HCEC 1CT (cell line): ENCODE results near the gene MIPOL1.
"Not testable (repeated sequence)": the region's sequence is repeated elsewhere in the genome, so short reads cannot be mapped to it uniquely, and the experiment has no call there.

Experiments used
- DNase-seq: peaks from one replicate; pipeline ENCODE4 v3.0.0-alpha.2; 2017

Gene MIPOL1

GRCh38 chr14:37295262-37295661 lies 97.5 kb downstream of the MIPOL1 start:
- DNase-seq, result not testable (repeated sequence)

GRCh38 chr14:37311252-37311651 lies 113.5 kb downstream of the MIPOL1 start:
- DNase-seq, result no peak

- DNase-seq, result no peak
Observed at GRCh38 chr14:37318938-37319337, 121.2 kb downstream of the MIPOL1 start.

- DNase-seq, result peak; percentile 49
Observed at GRCh38 chr14:37320106-37320505, 122.4 kb downstream of the MIPOL1 start.

- no peak for DNase-seq
Observed at GRCh38 chr14:37325332-37325731, 127.6 kb downstream of the MIPOL1 start.

- no peak for DNase-seq
Observed at GRCh38 chr14:37326434-37326833, 128.7 kb downstream of the MIPOL1 start.

- not testable (repeated sequence) for DNase-seq
Observed at GRCh38 chr14:37327933-37328332, 130.2 kb downstream of the MIPOL1 start.

GRCh38 chr14:37328673-37329072 lies 130.9 kb downstream of the MIPOL1 start:
- no peak for DNase-seq

GRCh38 chr14:37329189-37330001 lies 131.7 kb downstream of the MIPOL1 start:
- DNase-seq, result no peak

- no peak for DNase-seq
Observed at GRCh38 chr14:37330910-37331309, 133.2 kb downstream of the MIPOL1 start.

- DNase-seq, result no peak
Observed at GRCh38 chr14:37340353-37340752, 142.6 kb downstream of the MIPOL1 start.

- no peak for DNase-seq
Observed at GRCh38 chr14:37343307-37344094, 145.8 kb downstream of the MIPOL1 start.

- DNase-seq, result no peak
Observed at GRCh38 chr14:37363661-37364060, 165.9 kb downstream of the MIPOL1 start.

GRCh38 chr14:37369425-37369824 lies 171.7 kb downstream of the MIPOL1 start:
- no peak for DNase-seq

GRCh38 chr14:37375566-37375965 lies 177.8 kb downstream of the MIPOL1 start:
- DNase-seq, result no peak

- DNase-seq, result no peak
Observed at GRCh38 chr14:37376944-37377609, 179.3 kb downstream of the MIPOL1 start.

- DNase-seq, result no peak
Observed at GRCh38 chr14:37384870-37385596, 187.3 kb downstream of the MIPOL1 start.

- DNase-seq, result not testable (repeated sequence)
Observed at GRCh38 chr14:37397157-37397940, 199.6 kb downstream of the MIPOL1 start.

- no peak for DNase-seq
Observed at GRCh38 chr14:37397941-37398215, 200.1 kb downstream of the MIPOL1 start.

- no peak for DNase-seq
Observed at GRCh38 chr14:37399517-37399916, 201.8 kb downstream of the MIPOL1 start.

GRCh38 chr14:37401093-37401492 lies 203.4 kb downstream of the MIPOL1 start:
- no peak for DNase-seq

GRCh38 chr14:37403626-37404025 lies 205.9 kb downstream of the MIPOL1 start:
- DNase-seq, result no peak
